Lung (tissue), 12 donors: ENCODE results near the gene ELOVL1. TPM values are rescaled to one million over a fixed set of nuclear protein-coding genes. Genes with fewer than 3 reads are reported as not detected.

Source experiments
- ATAC-seq: fragments of 200-7000 bp; cut with Tn5 transposase; one replicate; pipeline ENCODE4 v1.9.1; 2020; ENCODE audit warnings: moderate number of reproducible peaks; ENCODE audit not compliant: insufficient read depth, low FRiP score
- DNase-seq, 3 donors: peaks; one replicate each; pipeline ENCODE4 v3.0.0-alpha.2; 2013 to 2017
- H3K27ac ChIP-seq, 2 donors: one replicate each; pipeline ENCODE4 v1.5.1; 2013; ENCODE audit warnings: mild to moderate bottlenecking in 2 of 2, moderate library complexity in 2 of 2, control low read depth in 1 of 2, inconsistent platforms in 1 of 2, low read depth in 1 of 2, low read length in 1 of 2
- H3K27me3 ChIP-seq, 3 donors: one replicate each; pipeline ENCODE4 v1.5.1; 2013; ENCODE audit warnings: low read length in 2 of 3; ENCODE audit not compliant: control insufficient read depth in 3 of 3, insufficient read depth in 3 of 3
- H3K36me3 ChIP-seq, 4 donors: one replicate each; pipeline ENCODE4 v1.5.1; 2013; ENCODE audit warnings: low read length in 4 of 4, mild to moderate bottlenecking in 1 of 4, moderate library complexity in 1 of 4; ENCODE audit not compliant: control insufficient read depth in 4 of 4, insufficient read depth in 4 of 4
- H3K4me1 ChIP-seq, 5 donors: one replicate each; pipeline ENCODE4 v1.5.1; 2013; ENCODE audit warnings: low read length in 5 of 5, mild to moderate bottlenecking in 2 of 5, moderate library complexity in 1 of 5; ENCODE audit not compliant: control insufficient read depth in 5 of 5, insufficient read depth in 5 of 5
- H3K4me3 ChIP-seq: one replicate; pipeline ENCODE4 v1.5.1; 2013; ENCODE audit warnings: mild to moderate bottlenecking, control low read depth, moderate library complexity
- H3K9ac ChIP-seq, 2 donors: one replicate each; pipeline ENCODE4 v1.5.1; 2013; ENCODE audit warnings: low read length in 2 of 2, control low read depth in 1 of 2; ENCODE audit not compliant: insufficient read depth in 1 of 2
- H3K9me3 ChIP-seq, 4 donors: one replicate each; pipeline ENCODE4 v1.5.1; 2013; ENCODE audit warnings: low read length in 3 of 4, mild to moderate bottlenecking in 1 of 4, moderate library complexity in 1 of 4; ENCODE audit not compliant: control insufficient read depth in 4 of 4, insufficient read depth in 3 of 4
- WGBS, 2 donors: extraction: QIAGEN DNeasy Blood & Tissue Kit; methylation state at CpG; one replicate each; pipeline ENCODE4 v1.1.7; 2013; 5-methylcytosine and 5-hydroxymethylcytosine counted together
- polyA plus RNA-seq, 2 donors: library from polyadenylated mRNA; stranded (reverse); fragments of 200-250 nt; gene quantifications; one replicate each; pipeline ENCODE4 v1.2.1, GENCODE V29; 2013
- total RNA-seq, 2 donors: library from RNA; depleted of rRNA in 1 of 2; stranded (reverse); fragments of >200 nt in 1 of 2; gene quantifications; one replicate each; pipeline ENCODE4 v1.2.1, GENCODE V29; 2014 to 2021
- TF ChIP-seq, protein P1 (sequence below): IDR thresholded peaks from 2 replicates; pipeline ENCODE4 v1.5.1; 2012; ENCODE audit warnings: mild to moderate bottlenecking; ENCODE audit errors: control extremely low read depth, extremely low read depth
- donor health status: control.
- donor health status: control.
- donor health status: Bipolar disorder and iron deficiency.
- donor health status: healthy.
- donor health status: DM: yes; HTN: yes; CAD: no.

ELOVL1 gene
- total and polyA plus RNA-seq, 4 donors: 41.2 to 174 (median 103) TPM

DNA sequence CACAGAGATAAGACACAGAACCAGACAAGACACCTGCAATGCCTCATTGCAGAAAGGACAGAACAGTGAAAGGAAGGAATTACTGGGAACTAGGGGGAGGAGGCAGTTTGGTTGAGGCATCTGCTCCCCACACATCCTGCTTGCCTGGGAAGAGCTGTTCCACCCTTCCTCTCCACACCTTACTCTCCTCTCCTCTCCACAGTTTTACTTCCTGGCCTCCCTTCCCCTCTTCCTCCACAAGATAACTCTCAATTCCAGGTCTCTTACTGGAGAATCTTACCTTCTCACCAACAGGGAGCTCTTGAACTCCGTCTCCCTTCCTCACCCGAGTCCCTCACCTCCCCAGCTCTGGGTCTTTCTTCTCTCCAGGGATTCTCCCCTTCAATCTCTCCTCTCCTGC, 2.1 kb downstream of the ELOVL1 start:
- Histone ChIP-seq H3K27ac (peak overlapping the region in 1 of 2 donors; percentile 98), H3K4me1 (peaks cover 3 to 25% (median 10%) of the 10 kb centered on the region in 5 donors), H3K9me3 (no peaks in the 10 kb centered on the region), H3K36me3 (peaks cover 11 to 37% (median 27%) of the 10 kb centered on the region in 4 donors), H3K9ac (no peak overlapping the region), H3K27me3 (no peaks in the 10 kb centered on the region), H3K4me3 (no peak overlapping the region)
- 72 to 88% methylated on average over 2 of the region's 2 CpGs for whole genome bisulfite sequencing, 2 donors
- DNase-seq (no peak), ATAC-seq (no peak)
- TF ChIP-seq, protein P1, sequence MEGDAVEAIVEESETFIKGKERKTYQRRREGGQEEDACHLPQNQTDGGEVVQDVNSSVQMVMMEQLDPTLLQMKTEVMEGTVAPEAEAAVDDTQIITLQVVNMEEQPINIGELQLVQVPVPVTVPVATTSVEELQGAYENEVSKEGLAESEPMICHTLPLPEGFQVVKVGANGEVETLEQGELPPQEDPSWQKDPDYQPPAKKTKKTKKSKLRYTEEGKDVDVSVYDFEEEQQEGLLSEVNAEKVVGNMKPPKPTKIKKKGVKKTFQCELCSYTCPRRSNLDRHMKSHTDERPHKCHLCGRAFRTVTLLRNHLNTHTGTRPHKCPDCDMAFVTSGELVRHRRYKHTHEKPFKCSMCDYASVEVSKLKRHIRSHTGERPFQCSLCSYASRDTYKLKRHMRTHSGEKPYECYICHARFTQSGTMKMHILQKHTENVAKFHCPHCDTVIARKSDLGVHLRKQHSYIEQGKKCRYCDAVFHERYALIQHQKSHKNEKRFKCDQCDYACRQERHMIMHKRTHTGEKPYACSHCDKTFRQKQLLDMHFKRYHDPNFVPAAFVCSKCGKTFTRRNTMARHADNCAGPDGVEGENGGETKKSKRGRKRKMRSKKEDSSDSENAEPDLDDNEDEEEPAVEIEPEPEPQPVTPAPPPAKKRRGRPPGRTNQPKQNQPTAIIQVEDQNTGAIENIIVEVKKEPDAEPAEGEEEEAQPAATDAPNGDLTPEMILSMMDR: no peak

DNA sequence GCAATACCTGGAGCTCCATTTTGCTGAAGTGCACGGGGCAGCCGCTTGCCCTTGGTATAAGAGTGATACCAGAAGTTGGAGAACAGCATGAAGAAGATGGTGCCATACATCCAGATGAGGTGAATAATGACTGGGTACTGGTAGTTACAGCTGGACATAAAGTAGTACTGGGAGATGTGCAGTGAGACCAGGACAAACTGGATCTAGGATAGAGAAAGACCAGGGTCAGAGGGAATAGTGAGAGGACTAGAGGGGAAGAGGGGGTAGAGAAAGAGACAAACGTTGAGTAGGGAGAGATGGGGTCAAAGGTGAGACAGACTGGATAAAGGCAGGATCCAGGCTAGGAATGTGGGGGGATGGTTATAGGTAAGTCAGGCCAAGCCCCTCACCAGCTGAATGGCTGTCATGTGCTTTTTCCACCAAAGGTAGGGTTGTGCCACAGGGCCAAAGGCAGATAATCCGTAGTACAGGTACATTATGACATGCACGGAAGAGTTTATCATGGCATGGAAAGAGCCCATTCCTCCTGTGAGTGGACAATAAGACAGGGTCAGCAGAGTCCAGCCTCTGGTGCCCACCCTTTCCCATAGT, 3.8 kb downstream of the ELOVL1 start:
- H3K27me3 ChIP-seq: no peaks in the 10 kb centered on the region
- H3K9me3 ChIP-seq: no peaks in the 10 kb centered on the region
- no peak overlapping the region for H3K27ac ChIP-seq
- peaks cover 11 to 40% (median 29%) of the 10 kb centered on the region in 4 donors for H3K36me3 ChIP-seq
- whole genome bisulfite sequencing, 2 donors: 83 to 87% methylated on average over 5 of the region's 5 CpGs
- no peak overlapping the region for H3K4me3 ChIP-seq
- ATAC-seq: no peak
- no peak overlapping the region for H3K9ac ChIP-seq
- TF ChIP-seq, protein P1: no peak
- no peak for DNase-seq
- H3K4me1 ChIP-seq: peaks cover 4 to 40% (median 11%) of the 10 kb centered on the region in 5 donors

DNA sequence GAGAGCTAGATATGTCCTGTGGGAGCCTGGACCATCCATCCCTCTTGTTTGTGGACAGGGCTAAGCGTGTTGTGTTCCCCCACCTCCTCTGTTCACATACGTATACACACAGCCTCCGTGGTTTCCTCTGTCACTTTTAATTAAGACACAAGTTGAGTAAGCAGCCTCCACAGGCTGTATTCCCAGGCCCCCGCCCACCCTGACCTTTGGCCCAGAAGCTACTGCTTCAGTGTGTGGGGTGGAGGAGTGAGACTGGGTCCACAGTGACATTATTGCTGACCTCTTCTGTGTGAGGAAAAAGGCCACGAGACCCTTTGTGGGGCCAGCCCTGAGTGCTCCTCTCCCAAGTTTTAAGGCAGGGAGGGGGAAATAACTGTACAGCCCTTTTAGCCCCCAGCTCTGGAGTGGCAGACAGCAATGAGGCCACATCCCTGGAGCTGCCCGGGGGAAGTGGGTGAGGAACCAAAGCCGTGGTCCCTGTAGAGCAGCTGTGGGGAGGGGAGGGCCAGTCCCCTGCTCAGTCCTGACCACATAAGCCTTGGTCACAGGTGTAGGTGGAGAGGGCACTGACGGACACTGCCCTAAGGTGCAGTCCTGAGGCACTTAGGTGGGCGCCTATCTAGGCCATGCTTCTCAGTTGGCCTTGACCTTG, 4.4 kb downstream of the ELOVL1 start:
- Histone ChIP-seq H3K9me3 (no peaks in the 10 kb centered on the region), H3K36me3 (peaks cover 11 to 40% (median 29%) of the 10 kb centered on the region in 4 donors), H3K27me3 (no peaks in the 10 kb centered on the region), H3K27ac (no peak overlapping the region), H3K9ac (no peak overlapping the region), H3K4me1 (peaks cover 0 to 35% (median 13%) of the 10 kb centered on the region in 5 donors), H3K4me3 (no peak overlapping the region)
- TF ChIP-seq, protein P1: no peak
- DNase-seq (no peak), ATAC-seq (no peak)
- WGBS, 2 donors: 67 to 70% methylated on average over 9 of the region's 9 CpGs
